NCI-H187 (cell line): ENCODE results near the gene MYO10.
"Not testable (repeated sequence)": the region's sequence is repeated elsewhere in the genome, so short reads cannot be mapped to it uniquely, and the experiment has no call there.

Source experiments
- DNase-seq, 2 experiments: peaks; one replicate each; lab custom pipeline; 2025; lab: John Stamatoyannopoulos, UW

MYO10 gene

DNA sequence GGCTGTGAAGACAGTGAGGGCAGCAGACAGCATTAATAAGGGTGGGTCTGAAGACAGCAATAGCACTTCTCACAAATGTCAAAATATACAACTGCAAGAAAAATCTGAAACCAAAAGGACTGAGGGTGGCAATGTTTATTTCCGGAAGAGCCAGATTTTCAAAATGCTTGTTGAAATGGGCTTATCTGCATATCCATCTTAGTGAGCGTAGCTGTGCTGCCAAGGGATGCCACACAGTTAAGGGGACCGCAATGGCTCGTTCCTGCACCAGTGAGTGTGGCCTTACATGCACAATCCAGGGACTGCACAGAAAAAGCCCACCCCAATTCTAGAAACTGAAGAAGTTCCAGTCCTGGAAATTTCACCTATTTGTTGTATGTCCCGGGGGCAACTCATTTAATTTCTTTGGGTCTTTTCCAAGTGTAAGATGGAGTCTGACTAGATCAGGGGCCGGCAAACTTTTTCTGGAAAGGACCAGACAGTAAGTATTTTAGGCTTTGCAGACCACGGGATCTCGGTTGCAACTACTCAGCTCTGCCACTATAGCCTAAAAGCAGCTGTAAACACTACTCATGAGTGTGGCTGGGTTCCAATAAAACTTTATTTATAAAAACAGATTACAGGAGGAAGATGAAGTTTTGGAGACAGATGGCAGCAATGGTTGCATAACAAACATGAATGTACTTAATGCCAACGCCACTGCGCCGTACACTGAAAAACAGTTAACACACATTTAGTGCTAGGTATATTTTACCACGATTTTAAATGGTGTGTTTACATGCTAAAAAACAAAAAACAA, 154.1 kb downstream of the MYO10 start:
- no peak for DNase-seq

DNA sequence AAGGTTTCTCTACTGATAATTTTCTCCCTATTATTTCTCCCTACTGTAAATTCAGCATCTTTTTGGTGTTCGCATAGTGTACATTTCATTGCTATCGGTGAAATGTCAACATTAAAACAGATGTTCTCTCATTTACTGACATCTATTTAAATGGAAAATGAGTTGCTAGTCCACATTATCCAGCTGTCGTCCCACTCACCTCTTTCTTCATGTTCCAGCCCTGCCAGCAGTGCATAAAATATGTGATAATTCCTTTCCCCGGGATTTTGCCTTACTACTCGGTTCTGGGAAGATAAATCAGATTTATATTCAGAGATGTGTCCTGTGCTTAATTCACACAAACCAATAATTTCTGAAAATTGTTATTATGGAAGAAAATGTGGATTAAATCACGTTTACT, 155.8 kb downstream of the MYO10 start:
- DNase-seq: no peak

DNA sequence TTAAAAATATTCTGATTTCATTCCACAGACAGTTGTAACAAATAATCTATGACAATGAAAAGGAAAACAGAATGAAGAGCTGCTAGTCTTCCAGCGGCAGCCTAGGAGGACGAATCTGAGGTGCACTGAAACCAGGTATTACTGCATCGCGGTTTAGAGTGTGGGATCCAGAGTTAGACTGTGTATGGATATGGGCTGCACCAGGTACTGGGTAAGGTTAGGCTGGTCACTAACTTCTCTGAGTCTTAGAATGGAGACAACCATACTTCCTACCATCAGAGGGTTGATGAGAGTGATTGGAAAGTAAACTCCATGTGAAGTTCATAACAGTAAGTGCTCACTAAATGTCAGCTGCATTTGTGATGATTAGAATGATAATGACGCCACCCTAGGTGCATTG, 158.7 kb downstream of the MYO10 start:
- no peak for DNase-seq

DNA sequence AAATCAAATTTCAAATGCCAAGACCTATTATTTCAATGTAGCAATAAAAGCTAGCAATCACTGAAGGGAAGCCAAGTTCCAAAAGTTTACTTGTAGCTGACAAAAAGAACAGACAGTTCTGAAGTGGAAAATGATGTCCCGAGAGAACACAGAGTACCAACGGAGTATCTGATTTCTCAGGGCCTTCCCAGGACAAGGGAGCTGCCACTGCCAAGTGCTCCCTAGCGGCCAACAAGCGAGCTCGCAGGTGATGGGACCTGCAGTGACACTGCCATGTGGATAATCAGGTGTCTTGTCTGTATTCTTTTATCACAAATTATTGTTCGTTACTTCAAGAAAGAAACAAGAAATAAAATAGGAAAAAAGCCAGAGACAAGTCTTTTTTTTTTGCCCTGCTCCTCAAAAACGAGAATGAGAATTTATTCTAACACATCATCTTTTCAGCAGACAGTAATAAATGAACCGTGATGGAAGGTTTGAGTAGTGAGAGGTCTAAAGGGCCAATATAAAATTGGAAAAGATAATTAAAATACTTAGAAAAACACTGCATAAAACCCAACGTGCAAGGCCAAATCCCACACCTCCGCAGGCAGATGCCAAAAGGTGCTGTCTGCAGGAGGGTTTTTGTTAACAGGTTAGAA, 159.4 kb downstream of the MYO10 start:
- DNase-seq: no peak

DNA sequence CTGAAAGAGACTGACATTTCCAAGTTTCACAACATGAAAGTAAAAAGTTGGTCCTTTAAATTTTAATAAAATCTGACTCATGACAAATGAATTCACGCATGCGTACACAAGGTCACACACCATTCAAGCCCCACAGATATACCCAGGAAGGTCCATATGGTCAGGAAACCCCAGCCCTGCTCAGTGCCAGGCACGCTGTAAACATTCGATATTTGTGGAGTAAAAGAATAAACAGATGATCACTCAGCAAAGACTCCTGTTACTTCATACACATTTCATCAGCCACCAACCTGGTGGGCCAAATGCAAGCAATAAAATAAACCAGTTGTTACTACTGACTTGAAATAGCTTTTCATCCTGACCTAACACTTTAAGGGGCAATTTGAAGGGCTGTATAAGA, 161.3 kb downstream of the MYO10 start:
- DNase-seq: no peak

DNA sequence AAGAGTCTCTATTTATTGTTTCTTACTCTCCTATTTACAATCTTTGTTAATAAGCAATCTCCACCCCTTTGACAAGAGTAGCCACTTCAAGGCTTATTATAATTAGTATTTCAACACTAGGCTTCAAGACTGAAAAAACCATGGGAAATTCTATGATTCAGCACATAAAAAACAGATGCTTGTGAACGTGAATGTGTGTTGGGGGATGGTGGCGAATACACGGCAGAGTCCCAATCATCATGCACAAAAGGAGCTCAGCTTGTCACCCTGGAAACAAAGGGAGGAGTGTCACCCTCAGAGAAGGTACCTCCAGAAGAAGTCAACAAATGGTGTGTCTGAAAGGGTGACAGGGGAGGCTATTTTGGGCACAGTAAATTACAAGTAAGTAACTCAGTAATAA, 162.1 kb downstream of the MYO10 start:
- DNase-seq: no peak

DNA sequence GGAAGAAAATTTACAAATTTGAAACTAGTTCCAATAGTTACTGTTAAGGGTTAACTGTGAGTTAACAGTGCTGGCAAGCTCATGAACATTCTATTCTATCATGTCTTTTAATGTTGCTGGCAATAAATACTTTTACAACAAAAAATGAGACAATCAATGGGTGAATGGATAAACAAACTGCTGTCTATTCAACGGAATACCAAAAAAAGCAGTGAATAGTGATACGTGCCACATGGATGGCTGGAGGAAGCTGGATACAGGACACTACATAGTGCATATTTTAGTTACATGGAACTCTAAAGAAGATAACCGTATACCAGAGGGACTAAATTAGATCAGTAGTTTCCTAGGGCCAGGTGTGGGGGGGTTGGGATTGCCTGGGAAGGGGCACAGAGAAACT, 163.5 kb downstream of the MYO10 start:
- DNase-seq: no peak

DNA sequence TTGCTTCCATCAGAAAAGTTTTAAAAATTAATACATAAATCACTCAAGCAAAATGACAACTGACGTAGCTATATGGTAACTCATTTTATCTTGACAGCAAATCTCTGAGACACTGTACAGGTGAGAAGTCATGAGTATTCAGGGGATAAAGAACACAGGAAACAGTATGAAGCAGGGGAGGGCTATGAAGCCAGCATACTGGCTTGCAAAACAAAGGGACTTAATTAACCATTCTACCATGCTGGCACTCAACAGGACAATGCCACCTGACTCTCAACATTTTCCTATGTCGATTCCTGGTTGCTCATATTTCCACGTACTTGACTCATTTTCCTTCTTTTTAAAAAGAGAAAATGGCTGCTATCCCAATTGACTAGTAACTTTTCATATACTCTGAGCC, 167.9 kb downstream of the MYO10 start:
- no peak for DNase-seq

DNA sequence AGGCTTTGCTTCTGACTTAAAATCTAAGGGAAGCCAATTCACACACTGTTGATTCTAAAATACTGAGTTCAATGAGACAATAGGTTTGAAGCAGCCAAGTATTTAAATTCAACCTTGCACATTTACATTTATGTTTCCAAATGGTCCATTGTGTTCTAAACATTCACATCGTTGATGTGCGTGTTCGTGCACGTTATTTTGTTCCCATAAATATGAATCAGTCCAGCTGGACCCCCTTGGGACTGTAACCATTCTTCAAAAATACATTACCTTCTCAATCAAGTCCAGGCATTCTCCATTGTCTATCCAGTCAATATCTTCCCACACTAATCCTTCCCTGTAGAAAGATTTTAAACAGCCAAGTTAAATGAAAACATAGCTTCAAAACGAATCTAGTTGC, 172.9 kb downstream of the MYO10 start:
- no peak for DNase-seq

DNA sequence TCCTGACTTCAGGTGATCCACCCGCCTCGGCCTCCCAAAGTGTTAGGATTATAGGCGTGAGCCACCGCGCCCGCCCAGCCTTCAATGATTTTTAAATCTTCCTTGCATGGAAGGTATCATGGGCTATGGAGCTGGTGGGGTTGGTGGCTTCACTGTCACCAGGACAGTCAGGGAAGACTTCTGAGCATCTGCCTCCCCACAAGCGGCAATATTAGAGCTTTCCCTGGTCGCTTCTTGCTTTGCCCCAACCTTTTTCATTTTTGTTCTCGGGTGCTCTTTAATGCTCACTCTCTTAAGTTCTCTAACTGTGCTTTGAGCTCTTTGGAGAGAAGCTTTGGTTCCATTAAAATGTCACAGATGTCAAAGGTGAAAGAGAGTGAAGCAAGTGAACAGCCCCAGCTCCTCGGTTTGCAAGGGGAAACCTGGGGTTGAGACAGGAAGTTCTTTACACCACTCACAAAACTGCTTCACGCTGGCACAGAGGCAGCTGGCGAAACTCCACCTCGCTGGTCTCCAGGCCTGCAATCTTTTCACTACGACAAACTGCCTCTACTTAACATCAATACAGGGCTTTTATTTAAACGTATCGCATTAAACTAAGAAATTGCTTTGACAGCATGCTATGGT, 176.8 kb downstream of the MYO10 start:
- DNase-seq: no peak

DNA sequence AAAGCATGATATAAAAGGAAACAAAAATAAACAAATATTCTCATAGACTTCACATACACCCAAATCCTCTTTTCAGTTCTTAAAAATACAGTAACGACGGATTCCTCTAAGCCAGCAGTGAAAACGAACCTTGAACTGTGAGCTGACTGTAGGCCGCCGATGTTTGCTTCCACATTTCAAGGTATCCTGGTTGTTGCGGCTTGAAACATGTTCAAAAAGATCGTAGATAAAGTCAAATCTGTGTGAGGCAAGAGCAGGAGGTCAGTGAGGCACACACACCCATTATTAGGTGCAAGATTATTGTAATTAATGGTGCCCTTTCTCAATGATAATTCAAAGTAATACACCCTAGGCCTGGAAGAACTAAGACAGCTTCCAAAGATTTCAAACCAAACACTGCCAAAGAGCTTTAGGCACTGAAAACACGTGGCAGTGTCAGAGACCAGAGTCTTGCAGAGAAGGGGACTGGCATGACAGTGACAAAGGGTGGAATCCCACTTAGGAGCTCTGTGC, 178.0 kb downstream of the MYO10 start:
- no peak for DNase-seq

DNA sequence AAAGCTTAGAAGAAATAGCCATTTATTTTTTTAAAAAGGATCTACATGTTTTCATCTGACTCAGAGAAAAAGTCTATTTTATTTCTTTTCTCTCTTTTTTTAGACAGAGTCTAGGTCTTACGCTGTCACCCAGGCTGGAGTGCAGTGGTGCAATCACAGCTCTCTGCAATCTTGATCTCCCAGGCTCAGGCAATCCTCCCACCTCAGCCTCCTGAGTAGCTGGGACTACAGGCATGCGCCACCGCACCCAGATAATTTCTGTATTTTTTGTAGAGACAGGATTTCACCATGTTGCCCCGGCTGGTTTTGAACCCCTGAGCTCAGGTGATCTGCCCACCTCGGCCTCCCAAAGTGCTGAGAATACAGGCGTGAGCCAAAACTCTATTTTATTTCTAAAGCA, 178.5 kb downstream of the MYO10 start:
- DNase-seq: not testable (repeated sequence)

DNA sequence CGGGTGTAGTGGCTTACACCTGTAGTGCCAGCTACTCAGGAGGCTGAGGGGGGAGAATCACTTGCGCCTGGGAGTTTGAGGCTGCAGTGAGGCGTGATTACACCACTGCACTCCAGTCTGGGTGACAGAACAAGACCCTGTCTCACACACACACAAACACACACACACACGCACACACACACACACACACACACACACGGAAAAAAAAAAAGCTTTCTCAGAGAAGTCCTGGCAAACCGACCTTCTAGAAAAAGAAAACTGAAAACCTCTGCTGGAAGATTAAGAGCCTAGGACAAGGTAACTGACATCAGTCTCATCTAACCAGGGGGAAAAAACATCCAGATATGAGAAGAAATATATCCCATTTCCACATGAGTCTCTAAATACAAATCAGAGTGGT, 178.9 kb downstream of the MYO10 start:
- DNase-seq: no peak

DNA sequence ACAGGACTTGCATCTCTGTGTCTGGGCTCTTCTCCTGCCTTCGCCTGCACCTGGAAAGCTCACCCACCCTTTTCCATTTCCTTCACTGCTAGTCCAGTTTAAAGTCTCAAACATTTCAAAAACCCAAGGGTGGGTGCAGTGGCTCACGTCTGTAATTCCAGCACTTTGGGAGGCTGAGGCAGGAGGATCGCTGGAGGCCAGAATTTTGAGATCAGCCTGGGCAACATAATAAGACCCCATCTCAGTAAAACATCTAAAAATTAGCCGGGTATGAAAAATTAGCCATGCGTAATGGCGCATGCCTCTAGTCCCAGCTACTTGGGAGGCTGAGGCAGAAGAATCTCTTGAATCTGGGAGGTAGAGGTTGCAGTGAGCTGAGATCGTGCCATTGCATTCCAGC, 179.4 kb downstream of the MYO10 start:
- DNase-seq: no peak

DNA sequence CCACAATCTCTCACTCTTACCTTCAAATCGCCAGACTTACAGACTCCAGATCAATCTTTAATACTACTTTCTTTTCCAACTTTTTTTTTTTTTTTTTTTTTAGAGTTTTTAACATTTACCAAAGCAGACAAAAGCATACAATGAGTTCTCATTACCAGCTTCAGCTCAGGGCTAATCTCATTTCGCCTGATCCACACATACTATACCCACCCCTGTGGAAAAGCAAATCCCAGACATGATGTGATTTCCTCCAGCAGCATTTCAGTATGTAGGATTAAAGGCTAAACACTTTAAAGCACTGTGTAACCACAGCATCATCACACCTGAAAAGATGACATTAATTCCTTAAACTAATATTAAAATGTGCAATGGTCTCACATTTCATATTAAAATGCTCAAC, 180.4 kb downstream of the MYO10 start:
- DNase-seq: no peak

DNA sequence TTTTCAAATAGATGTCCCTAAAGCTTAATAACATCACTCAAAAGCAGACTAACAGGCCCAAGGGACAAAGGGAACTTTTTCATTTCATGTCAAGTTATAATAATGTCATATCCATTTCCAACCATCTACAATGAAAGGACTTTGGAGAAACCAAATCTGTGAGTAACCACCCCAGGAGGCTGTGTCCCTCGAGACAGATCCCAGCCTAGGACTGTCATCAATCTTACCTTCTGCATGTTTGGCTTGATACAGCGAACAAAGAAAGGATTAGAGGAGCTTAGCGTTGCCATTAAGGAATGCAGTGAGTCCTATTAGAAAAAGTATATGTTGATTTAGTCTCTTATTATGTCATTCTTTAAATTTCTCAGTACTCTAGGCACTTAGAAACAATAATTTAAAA, 181.5 kb downstream of the MYO10 start:
- no peak for DNase-seq

DNA sequence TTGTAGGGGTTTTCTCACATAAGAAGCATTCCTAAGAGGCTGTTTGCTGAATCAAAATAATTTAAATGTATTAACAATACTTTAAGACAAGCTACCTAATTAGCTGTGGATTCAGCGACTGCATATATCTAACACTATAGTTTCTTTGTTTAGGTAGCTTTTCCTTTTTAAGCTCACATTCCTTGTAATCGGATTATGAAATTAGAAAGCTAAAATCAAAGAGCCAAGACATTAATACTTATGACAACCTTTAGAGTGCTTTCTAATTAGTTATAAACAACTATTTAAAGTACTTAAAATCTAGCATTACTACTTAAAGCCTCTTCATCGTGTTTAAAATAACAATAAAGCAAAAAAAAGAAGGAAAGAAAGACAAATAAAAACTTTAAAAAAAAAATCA, 182.0 kb downstream of the MYO10 start:
- DNase-seq: no peak

DNA sequence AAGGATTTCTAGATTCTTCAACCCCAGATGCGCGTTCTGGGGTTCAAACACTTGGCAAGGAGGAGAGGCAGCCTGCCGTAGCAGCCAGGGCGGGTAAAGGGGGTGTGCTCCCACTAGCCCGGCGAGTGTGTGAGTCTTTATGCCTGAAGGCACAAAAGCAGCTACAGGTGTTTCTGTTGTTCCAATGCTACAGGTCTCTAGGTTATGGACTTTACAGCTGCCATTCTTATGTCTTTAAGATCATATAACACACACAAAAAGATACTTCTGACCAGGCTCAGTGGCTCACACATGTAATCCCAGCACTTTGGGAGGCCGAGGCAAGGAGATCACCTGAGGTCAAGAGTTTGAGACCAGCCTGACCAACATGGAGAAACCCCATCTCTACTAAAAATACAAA, 185.6 kb downstream of the MYO10 start:
- DNase-seq: no peak

DNA sequence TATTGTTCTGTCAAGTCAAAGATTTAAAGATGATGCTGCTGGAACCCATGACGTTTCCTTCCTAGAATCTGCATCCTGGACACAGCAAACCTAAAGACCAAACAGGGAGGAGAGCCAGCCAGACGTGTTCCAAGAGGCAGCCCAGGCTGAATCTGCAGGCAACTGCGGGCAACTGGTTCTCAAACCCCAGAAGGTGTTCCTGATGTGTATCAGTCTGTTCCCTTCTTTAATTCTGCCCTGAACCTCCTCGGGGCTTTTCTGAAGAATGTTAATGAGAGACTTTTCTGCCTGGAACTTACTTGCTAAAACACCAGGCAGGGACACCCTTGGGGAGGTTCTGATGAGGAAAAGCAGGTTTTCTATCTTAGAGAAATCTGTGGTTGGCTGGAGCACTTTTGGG, 186.5 kb downstream of the MYO10 start:
- no peak for DNase-seq

DNA sequence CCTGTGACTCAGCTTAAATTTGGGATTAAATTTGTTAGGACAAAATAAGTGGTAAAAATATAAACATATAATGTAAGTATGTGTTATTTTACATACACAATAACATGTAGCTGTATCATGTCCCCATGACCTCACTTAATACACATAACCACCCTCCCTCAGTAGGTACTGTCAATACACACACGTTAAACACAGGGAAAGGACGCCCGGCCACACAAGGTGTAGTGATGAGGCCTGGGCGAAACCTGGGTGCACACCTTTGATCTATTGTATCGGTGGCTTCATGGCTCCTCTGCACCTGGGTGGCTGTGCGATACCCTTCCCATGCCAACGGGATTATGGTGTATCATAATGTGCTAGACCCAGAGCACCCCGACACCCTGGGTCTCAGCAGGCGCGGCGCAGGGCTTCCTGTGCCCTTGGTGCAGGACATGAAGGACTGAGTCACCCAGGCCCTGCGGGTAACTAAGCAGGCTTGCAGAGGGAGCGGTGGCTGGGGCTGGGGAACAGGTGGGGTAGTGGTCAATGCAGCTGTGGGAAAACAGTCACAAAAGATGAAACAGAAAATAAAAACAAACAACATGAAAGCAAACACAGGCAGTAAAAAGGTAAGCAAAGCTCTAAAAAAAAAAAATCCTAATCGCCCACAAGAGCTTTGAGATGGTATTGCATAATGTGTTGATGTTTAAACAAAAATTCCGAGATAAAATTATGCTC, 191.8 kb downstream of the MYO10 start:
- DNase-seq: no peak

DNA sequence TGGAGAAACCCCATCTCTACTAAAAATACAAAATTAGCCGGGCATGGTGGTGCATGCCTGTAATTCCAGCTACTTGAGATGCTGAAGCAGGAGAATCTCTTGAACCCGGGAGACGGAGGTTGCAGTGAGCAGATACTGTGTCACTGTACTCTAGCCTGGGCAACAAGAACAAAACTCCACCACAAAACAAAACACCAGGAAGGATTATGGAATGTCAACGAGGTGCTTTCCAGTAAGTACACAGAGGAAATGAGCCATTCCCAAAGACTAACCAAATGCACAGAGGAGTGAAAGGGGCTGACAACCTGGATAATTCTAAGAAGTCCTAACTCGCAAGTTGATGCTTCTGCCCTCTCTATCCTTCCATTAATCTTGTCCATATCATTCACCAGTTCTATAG, 193.2 kb downstream of the MYO10 start:
- no peak for DNase-seq

DNA sequence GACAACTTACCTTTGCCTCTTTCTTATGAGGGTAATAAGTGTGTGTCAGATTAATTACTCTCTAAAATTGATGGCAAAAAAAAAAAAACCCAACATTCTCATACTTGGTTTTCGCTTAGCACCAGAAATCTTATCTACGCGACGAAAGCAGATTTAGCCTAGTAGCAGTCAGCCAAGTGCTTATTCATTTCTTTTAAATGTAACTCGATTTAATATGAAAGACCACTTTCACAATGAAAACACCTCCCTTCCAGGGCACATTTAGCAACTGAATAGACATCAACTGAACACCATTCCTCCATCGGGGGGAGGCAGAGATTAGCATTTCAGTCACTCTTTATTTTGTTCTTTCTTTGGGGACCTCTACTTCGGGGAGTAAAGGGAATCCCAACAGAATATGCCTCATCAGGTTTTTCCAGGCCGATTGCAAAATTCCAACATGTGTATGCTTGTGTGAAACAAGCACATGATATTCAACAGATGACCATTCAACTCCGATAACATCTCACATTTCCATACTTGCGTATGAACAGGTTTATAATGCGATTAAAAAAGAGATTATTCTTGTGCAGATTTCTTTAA, 195.2 kb downstream of the MYO10 start:
- DNase-seq: no peak
